Upper lobe of right lung (tissue), 1 donor: ENCODE data around the gene BCL6B. TPM values are rescaled to one million over a fixed set of nuclear protein-coding genes. Genes with fewer than 3 reads are reported as not detected.

ENCODE experiments used
- ATAC-seq: fragments of 200-7000 bp; cut with Tn5 transposase; one replicate; pipeline ENCODE4 v1.9.1; 2020; ENCODE audit warnings: mild to moderate bottlenecking, moderate library complexity
- DNase-seq: peaks from one replicate; pipeline ENCODE4 v3.0.0-alpha.2; 2020
- H3K27ac ChIP-seq: fragments of 200-600 bp; one replicate; pipeline ENCODE4 v1.8.0; 2022
- H3K27me3 ChIP-seq: fragments of 200-600 bp; one replicate; pipeline ENCODE4 v1.8.0; 2022; ENCODE audit warnings: mild to moderate bottlenecking
- H3K36me3 ChIP-seq: fragments of 200-600 bp; one replicate; pipeline ENCODE4 v1.8.0; 2022
- H3K4me1 ChIP-seq: fragments of 200-600 bp; one replicate; pipeline ENCODE4 v1.8.0; 2022
- H3K4me3 ChIP-seq: fragments of 200-600 bp; one replicate; pipeline ENCODE4 v1.8.0; 2022; ENCODE audit warnings: mild to moderate bottlenecking
- H3K9me3 ChIP-seq: fragments of 200-600 bp; one replicate; pipeline ENCODE4 v1.8.0; 2022
- CTCF ChIP-seq: fragments of 200-600 bp; IDR thresholded peaks from one replicate; pipeline ENCODE4 v1.8.0; 2022; ENCODE audit warnings: antibody characterized with exemption
- intact Hi-C: fragments of 100-400 bp; cut with DNase I; formaldehyde crosslinking; loops from one replicate; pipeline ENCODE4 v1.11.0; 2022
- total RNA-seq: library from RNA; stranded (reverse); fragmentation: NEBNext Ultra II Directional; extraction: Animal tissue kit (Norgen Biotek cat#: 25700); gene quantifications from one replicate; pipeline ENCODE4 v1.2.1, GENCODE V29; 2021
- donor health status: DM: no; HTN: yes; CAD: no; lungs with severe emphysema.

The BCL6B gene
- total RNA-seq, 1 donor from 2014 or later: 42.6 TPM

GRCh38 chr17:7014261-7014994, 8.4 kb upstream of the BCL6B start:
- ATAC-seq (peak; percentile 92), DNase-seq (peak; percentile 99)
- H3K4me1 ChIP-seq: peaks cover 51% of the 10 kb centered on the region
- intact Hi-C loops: no loop called here
- H3K27me3 ChIP-seq: no peaks in the 10 kb centered on the region
- peak overlapping the region; percentile 94 for H3K4me3 ChIP-seq
- peaks cover 17% of the 10 kb centered on the region for H3K36me3 ChIP-seq
- H3K27ac ChIP-seq: peak overlapping the region; percentile 100
- H3K9me3 ChIP-seq: no peaks in the 10 kb centered on the region
- peak; percentile 77 for TF ChIP-seq CTCF

GRCh38 chr17:7014995-7015958, 7.6 kb upstream of the BCL6B start:
- peaks cover 48% of the 10 kb centered on the region for H3K4me1 ChIP-seq
- TF ChIP-seq CTCF: peak; percentile 24
- DNase-seq (no peak), ATAC-seq (no peak)
- peak overlapping the region; percentile 100 for H3K27ac ChIP-seq
- peak overlapping the region; percentile 94 for H3K4me3 ChIP-seq
- peaks cover 10% of the 10 kb centered on the region for H3K36me3 ChIP-seq
- H3K27me3 ChIP-seq: no peaks in the 10 kb centered on the region
- intact Hi-C loops: no loop called here
- H3K9me3 ChIP-seq: no peaks in the 10 kb centered on the region

- intact Hi-C loops: no loop called here
- no peak for DNase-seq
- Histone ChIP-seq H3K27me3 (no peaks in the 10 kb centered on the region), H3K27ac (peak overlapping the region; percentile 100), H3K4me3 (no peak overlapping the region), H3K9me3 (no peaks in the 10 kb centered on the region), H3K4me1 (peaks cover 44% of the 10 kb centered on the region), H3K36me3 (peaks cover 10% of the 10 kb centered on the region)
- TF ChIP-seq CTCF: no peak
- no peak for ATAC-seq
Observed at GRCh38 chr17:7016418-7016817, 6.4 kb upstream of the BCL6B start.

GRCh38 chr17:7016886-7017826, 5.7 kb upstream of the BCL6B start:
- no peak for ATAC-seq
- DNase-seq: no peak
- H3K27ac ChIP-seq: peak overlapping the region; percentile 88
- H3K36me3 ChIP-seq: peaks cover 10% of the 10 kb centered on the region
- intact Hi-C loops: no loop called here
- H3K4me3 ChIP-seq: peak overlapping the region; percentile 57
- peaks cover 50% of the 10 kb centered on the region for H3K4me1 ChIP-seq
- H3K27me3 ChIP-seq: no peaks in the 10 kb centered on the region
- no peak for TF ChIP-seq CTCF
- H3K9me3 ChIP-seq: no peaks in the 10 kb centered on the region

- Histone ChIP-seq H3K27me3 (no peaks in the 10 kb centered on the region), H3K4me3 (peak overlapping the region; percentile 57), H3K27ac (peak overlapping the region; percentile 88), H3K9me3 (no peaks in the 10 kb centered on the region), H3K4me1 (peaks cover 56% of the 10 kb centered on the region), H3K36me3 (peaks cover 10% of the 10 kb centered on the region)
- no peak for DNase-seq
- no peak for ATAC-seq
- no peak for TF ChIP-seq CTCF
- intact Hi-C loops: no loop called here
Observed at GRCh38 chr17:7017827-7018200, 5.0 kb upstream of the BCL6B start.
